ENCODE results near the gene RBMS2. TPM values are rescaled to one million over a fixed set of nuclear protein-coding genes. Genes with fewer than 3 reads are reported as not detected.

RBMS2 gene
- total RNA-seq, 2 experiments from 2014 or later: 3.8 to 4.3 TPM

DNA sequence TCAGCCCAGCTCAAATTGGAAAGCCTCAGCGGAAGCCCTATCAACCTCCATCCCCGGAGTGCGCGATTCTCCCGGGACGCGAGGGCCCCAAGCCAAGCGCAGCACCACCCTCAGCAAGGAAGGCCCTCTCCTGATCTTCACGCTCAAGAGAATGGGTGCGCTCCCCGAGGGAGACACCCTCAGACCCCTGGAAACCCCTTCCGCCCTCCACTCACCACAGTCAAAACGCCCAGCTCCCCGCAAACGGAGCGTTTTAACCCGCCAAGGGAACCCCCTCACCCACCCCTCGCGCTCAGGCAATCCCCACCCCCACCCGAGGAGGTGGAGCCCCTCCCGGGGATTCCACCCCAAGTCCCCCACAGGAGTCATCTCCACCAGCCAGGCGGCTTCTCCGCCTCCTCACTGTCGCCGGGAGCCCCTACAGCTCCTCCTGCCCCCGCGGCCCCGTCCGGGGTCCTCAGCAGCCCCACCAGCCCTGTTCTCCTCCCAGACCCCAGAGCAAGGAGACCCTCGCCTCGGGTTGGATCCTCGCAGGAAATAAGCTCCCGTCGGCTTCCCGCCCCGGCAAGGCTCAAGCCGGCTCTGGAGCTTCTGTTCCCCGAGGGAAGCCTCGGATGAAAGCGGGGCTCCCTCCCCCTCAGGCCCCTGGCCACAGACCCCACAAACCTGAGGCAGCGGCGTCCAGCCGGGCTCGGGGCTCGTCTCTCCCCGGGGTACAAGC, 108.0 kb downstream of the RBMS2 start:
- Mint-ChIP-seq H3K4me3 (peak overlapping the region; percentile 92), H3K27me3 (no peaks in the 10 kb centered on the region), H3K27ac (peak overlapping the region; percentile 86), H3K9me3 (no peaks in the 10 kb centered on the region), H3K4me1 (peaks cover 70% of the 10 kb centered on the region), H3K36me3 (ENCODE audit: low read depth) (peaks cover 38% of the 10 kb centered on the region)
- ChIA-PET CTCF (interaction anchor here (0.8 to 2.3 kb wide), 12 partner anchors 9 to 610 kb away, joined by 3 to 11 read pairs (median 4); partner anchors contain the start of gene SMARCC2), POLR2A (interaction anchor here (0.7 to 3.5 kb wide), 23 partner anchors 8 to 525 kb away, joined by 3 to 71 read pairs (median 5); partner anchors contain the start of genes ATP5F1B, CNPY2, CS and NACA)
- DNase-seq: peak; percentile 41

DNA sequence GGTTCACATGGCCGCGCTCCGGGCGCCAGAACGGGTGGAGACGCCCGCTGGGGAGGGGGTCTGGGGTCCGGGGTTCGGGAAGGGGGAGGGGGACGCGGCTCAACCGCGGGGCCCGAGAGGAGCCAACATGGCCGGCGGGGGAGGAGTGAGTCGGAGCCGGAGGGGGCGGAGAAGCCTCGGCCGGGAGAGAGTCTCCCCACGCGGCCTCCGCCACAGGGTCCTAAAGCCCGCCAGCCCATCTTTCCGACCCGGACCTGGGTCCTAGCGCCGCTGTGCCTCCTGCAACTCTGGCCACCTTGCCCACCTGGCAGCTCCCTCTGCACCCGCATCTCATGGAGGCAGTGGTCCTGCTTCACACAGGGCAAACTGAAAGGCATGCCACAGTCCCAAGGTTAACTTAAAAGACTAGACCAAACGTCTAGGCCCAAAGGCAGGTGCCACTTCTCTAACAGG, 108.6 kb downstream of the RBMS2 start, which contains the start of gene BAZ2A:
BAZ2A (minus strand) TSS at position 147 of the 453 bp plus-strand sequence. CDS start 12,796 bp downstream, outside the sequence.
- DNase-seq: peak; percentile 91
- peak within 1 kb of the TSS; percentile 92 for H3K4me3 Mint-ChIP-seq
- ChIA-PET CTCF (interaction anchor here (0.8 to 2.3 kb wide), 4 partner anchors 9 to 609 kb away, joined by 4 to 11 read pairs (median 4); partner anchors contain the start of gene SMARCC2), POLR2A (interaction anchor here (1.0 to 3.5 kb wide), 13 partner anchors 8 to 448 kb away, joined by 3 to 71 read pairs (median 8); partner anchors contain the start of genes ATP5F1B, CNPY2, CS and NACA)
- H3K9me3 Mint-ChIP-seq: no peaks in the 10 kb centered on the region
- no peaks in the 10 kb centered on the region for H3K27me3 Mint-ChIP-seq
- H3K36me3 Mint-ChIP-seq (ENCODE audit: low read depth): peaks cover 39% of the 10 kb centered on the region
- peak within 1 kb of the TSS; percentile 86 for H3K27ac Mint-ChIP-seq
- peaks cover 69% of the 10 kb centered on the region for H3K4me1 Mint-ChIP-seq

DNA sequence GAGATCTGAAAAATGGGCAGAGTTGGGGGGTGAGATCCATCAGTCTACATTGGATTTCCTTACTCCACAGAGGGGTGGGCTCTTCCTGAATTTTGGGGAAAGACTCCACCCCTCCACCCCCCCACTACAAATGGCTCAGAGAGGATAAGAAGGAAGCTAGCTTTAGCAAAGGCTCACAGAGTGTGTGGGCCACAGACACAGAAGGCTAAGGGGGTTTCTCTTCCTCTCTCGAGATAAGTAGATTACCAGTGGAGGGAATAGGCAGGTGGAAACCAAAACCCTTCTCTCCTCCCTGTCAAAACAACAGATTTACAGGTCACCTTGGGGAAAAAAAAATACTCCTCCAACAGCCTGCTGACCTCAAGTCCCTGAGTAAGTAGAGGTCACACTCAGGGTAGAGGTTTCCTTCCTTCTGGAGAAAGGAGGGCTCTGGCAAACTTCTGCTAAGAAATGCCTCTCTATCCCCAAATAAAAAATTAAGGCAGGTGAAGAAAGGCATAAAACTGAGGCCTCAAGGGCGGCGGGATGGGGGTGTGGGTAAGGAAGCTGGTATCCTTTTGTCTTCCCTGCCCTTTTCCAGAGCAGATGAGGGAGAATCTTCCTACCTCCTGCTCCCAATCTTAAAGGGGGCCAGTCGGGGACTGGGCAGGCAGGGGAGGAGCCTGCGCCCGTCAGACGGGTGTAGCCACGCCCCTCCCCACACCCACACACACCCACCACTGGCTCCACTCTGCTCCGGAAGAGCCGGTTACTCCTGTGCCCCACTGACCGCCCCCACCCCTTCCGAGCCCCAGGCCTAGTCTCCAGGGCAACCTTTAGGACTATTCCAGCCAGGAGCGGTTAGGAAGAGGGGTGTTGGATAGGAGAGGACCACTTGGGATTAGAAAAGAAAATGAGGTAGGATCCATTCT, 110.4 kb downstream of the RBMS2 start:
- peak overlapping the region; percentile 48 for H3K27ac Mint-ChIP-seq
- H3K4me3 Mint-ChIP-seq: peak overlapping the region; percentile 48
- peak; percentile 67 for DNase-seq
- H3K36me3 Mint-ChIP-seq (ENCODE audit: low read depth): peaks cover 27% of the 10 kb centered on the region
- H3K9me3 Mint-ChIP-seq: no peaks in the 10 kb centered on the region
- H3K27me3 Mint-ChIP-seq: no peaks in the 10 kb centered on the region
- POLR2A ChIA-PET: interaction anchor here (1.2 kb wide), 2 partner anchors 52 to 93 kb away, joined by 3 to 6 read pairs; partner anchors contain the start of gene NACA
- peaks cover 63% of the 10 kb centered on the region for H3K4me1 Mint-ChIP-seq
- CTCF ChIA-PET: no interaction called here

DNA sequence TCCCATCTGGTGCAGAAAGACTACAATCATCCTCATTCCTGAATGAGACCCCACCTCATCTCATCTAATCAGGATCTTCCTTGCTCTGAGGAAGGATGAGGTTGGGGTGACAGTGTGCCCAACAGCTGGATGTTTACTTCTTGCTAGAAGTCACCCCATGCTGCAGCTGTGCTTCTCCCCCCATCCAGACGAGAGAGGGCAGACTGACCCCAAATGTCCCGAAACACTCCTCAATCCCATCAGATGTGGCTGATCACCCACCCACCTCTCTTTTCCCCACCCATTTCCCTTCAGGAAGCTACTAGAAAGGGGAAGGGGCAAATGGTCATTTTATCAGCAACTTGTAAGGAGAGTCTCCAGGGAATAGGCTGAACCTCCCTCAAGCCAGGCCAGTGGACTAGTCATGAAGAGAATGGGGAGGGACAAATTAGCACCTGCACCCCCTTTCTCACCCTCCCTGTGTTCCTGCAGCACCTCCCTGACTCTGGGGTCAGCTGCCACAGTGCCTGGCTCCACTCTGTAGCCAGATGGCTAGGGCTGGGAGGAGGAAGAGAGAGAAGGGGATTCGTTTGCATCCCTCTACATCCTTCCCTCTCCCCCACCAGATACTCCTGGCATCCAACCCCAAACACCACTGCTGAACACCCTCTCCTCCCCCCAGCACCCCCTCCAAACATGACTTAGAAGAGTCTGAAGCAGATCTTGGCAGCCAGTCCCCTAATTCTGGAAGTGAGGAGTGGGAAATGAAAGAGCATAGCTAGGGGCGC, 111.3 kb downstream of the RBMS2 start:
- Mint-ChIP-seq H3K36me3 (ENCODE audit: low read depth) (peaks cover 34% of the 10 kb centered on the region), H3K4me1 (peaks cover 68% of the 10 kb centered on the region), H3K9me3 (no peaks in the 10 kb centered on the region), H3K4me3 (peak overlapping the region; percentile 96), H3K27ac (peak overlapping the region; percentile 48), H3K27me3 (no peaks in the 10 kb centered on the region)
- ChIA-PET CTCF (interaction anchor here (0.7 kb wide), 1 partner anchor 49 kb away, joined by 3 read pairs; no protein-coding TSS in a partner anchor), POLR2A (interaction anchor here (1.7 to 5.5 kb wide), 2 partner anchors 13 to 151 kb away, joined by 3 to 103 read pairs; partner anchors contain the start of gene ATP5F1B)
- no peak for DNase-seq

DNA sequence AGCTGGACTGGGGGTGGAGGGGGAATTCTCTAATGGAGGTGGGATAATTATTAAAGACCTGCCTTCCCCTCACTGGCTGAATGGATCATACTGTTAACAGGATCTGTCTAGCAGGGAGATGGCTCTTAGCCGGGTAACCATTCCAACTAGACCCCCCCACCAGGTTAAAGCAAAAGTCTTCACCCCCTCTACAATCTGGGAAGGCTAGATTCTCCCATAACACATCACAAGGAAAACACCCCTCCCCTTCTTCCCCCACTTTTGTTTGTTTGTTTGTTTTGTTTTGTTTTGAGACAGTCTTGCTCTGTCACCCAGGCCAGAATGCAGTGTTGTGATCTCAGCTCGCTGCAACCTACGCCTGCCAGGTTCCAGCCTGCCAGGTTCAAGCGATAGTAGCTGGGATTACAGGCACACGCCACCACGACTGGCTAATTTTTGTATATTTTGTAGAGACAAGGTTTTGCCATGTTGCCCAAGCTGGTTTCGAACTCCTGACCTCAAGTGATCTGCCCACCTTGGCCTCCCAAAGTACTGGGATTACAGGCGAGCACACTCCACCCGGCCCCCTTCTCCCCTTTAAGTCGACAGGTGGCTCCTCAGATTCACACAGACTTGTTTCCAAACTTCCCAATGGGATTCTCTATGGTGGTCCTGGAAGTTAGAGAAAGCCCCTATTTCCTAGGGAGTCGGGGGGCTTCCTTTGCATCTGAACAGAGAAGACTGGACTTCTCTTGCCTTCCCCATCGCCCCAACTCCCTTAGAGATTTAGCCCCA, 112.0 kb downstream of the RBMS2 start:
- Mint-ChIP-seq H3K9me3 (no peaks in the 10 kb centered on the region), H3K4me1 (peaks cover 67% of the 10 kb centered on the region), H3K36me3 (ENCODE audit: low read depth) (peaks cover 36% of the 10 kb centered on the region), H3K4me3 (peak overlapping the region; percentile 96), H3K27ac (peak overlapping the region; percentile 66), H3K27me3 (no peaks in the 10 kb centered on the region)
- POLR2A ChIA-PET: interaction anchor here (1.1 to 5.5 kb wide), 4 partner anchors 12 to 152 kb away, joined by 3 to 103 read pairs (median 34); partner anchors contain the start of genes ATP5F1B and PTGES3
- no peak for DNase-seq
- CTCF ChIA-PET: interaction anchor here (0.7 to 3.9 kb wide), 5 partner anchors 9 to 52 kb away, joined by 3 to 80 read pairs (median 3); partner anchors contain the start of gene PTGES3

DNA sequence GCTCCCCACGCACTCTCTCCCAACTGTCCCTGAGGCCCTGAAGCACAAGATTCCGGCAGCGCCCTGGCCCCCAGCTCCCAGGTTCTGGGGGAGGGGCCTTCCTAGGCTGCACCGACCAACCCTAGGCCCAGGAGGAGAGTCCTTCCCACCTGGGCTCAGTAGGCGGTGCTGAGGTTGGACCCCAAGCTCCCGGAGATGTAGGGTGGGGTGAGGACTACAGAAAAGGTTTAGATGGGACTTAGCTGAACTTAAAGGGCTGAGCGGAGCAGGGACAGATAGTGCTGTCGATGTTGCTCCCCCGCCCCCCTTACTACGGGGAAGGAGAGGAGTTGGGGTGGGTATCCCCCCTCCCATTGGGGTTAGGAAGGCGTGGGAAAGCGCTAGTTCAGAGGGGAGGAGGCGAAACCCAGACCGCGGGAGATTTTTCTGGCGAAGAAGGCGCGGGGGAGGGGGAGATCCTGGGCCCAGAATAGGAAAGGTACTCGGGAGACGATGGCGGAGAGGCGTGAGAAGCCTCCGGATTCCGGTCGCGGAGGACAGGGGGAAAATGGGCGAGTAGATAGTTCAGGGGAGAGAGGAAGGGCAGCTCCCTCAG, 112.7 kb downstream of the RBMS2 start:
- H3K27me3 Mint-ChIP-seq: no peaks in the 10 kb centered on the region
- H3K4me1 Mint-ChIP-seq: peaks cover 68% of the 10 kb centered on the region
- peaks cover 35% of the 10 kb centered on the region for H3K36me3 Mint-ChIP-seq (ENCODE audit: low read depth)
- H3K4me3 Mint-ChIP-seq: peak overlapping the region; percentile 96
- CTCF ChIA-PET: interaction anchor here (0.6 to 3.9 kb wide), 7 partner anchors 8 to 52 kb away, joined by 3 to 80 read pairs (median 18); partner anchors contain the start of genes ATP5F1B and PTGES3
- POLR2A ChIA-PET: interaction anchor here (1.1 to 5.5 kb wide), 9 partner anchors 12 to 595 kb away, joined by 3 to 103 read pairs (median 6); partner anchors contain the start of genes ATP5F1B, PTGES3, SHMT2 and STAT6
- H3K27ac Mint-ChIP-seq: peak overlapping the region; percentile 66
- no peak for DNase-seq
- H3K9me3 Mint-ChIP-seq: no peaks in the 10 kb centered on the region

DNA sequence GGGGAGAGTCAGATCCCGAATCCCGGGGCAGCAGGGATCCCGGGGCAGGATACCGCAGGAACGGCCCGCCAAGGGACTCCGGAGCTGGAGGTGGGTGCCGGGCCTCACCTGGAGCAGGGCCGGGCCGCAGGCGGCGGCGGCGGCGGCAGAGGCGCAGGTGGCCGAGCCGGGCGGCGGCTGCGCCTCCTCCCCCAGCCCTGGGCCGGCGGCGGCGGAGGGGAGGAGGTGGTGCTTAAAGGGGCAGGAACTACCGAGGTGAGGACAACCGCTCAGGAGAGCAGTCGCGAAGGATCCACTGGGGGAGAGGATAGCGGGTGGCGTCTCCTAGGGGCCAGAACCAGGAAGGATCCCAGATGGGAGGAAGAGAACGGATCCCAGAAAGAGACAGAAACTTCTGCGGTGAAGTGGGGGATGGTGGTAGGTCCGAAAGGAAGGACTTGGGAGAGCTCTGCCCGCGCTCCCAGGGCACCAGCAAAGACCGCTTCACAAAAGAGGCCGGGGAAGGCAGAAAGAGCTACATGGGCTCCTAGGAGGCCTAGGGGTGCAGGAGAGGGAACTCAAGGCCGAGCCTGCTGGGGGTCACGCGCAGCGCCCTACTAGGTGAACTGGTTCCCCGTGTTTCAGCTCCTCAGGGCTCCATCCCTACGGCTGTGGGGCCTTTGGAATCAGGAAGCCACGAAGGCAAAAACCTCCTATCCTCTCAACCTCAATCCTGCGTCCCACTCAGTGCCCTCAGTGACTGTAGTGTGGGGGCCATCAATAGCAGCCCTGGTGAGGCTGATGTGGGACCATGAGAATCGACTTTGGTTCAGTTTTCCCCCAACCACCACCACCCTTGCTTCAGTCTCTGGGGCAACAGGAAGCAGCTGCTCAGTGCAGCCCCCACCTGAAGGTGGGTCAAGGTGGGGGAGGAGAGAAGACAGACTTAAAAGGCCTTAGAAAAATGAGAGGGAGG, 113.5 kb downstream of the RBMS2 start:
- peak overlapping the region; percentile 96 for H3K4me3 Mint-ChIP-seq
- no peaks in the 10 kb centered on the region for H3K9me3 Mint-ChIP-seq
- peak; percentile 76 for DNase-seq
- H3K27ac Mint-ChIP-seq: peak overlapping the region; percentile 80
- ChIA-PET POLR2A (interaction anchor here (0.6 to 5.5 kb wide), 19 partner anchors 11 to 594 kb away, joined by 3 to 103 read pairs (median 6); partner anchors contain the start of genes ATP5F1B, NACA, PTGES3 and SHMT2), CTCF (interaction anchor here (0.6 to 3.9 kb wide), 16 partner anchors 8 to 367 kb away, joined by 3 to 80 read pairs (median 7); partner anchors contain the start of genes ATP5F1B and PTGES3)
- H3K4me1 Mint-ChIP-seq: peaks cover 73% of the 10 kb centered on the region
- no peaks in the 10 kb centered on the region for H3K27me3 Mint-ChIP-seq
- H3K36me3 Mint-ChIP-seq (ENCODE audit: low read depth): peaks cover 40% of the 10 kb centered on the region

DNA sequence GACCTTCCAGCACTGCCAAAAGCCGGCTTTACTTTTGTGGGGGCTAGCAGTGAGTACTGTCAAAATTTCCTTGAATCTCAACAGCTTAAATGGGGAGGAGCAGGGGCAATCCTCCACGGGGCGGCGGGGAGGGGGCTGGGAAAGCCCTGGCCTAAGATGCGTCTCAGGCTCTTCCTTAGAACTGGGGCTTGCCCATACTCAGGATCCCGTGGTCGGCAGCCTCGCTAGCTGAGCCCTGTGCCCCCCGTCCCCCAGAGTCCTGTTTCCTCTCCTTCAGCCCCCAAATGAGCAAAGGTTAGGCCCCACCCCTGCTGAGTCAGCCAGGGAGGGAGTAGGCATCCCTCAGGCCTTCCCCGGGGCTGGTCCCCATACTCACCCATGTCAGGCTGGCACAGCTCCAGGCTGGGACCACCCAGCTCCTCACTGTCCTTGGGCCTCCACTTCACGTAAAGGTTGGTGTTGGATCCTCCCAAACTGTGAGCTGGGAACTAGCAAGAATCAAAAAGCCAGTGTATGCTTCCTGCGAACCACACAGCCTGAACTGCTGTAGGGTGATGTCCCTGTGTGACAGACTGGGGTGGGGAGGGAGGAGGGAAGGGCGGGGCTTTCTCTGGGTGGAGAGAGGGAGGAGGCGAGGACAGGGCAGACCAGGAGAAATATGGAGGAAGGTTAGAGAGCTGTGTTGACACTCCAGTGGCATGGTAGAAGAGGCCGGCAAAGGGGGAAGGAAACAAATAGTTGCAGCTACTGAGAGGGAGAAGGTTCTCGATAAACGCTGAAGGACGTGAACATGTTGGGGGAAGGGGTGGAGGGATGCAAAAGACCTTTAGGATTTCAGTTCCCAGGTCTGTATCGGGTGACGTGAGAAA, 114.4 kb downstream of the RBMS2 start:
- Mint-ChIP-seq H3K27me3 (no peaks in the 10 kb centered on the region), H3K4me3 (peak overlapping the region; percentile 96), H3K36me3 (ENCODE audit: low read depth) (peaks cover 40% of the 10 kb centered on the region), H3K4me1 (peaks cover 67% of the 10 kb centered on the region), H3K9me3 (no peaks in the 10 kb centered on the region), H3K27ac (peak overlapping the region; percentile 80)
- ChIA-PET POLR2A (interaction anchor here (0.6 to 5.5 kb wide), 25 partner anchors 8 to 593 kb away, joined by 3 to 103 read pairs (median 5); partner anchors contain the start of genes ATP5F1B, MYL6, NACA and PRIM1), CTCF (interaction anchor here (0.6 to 3.9 kb wide), 43 partner anchors 10 to 818 kb away, joined by 3 to 80 read pairs (median 4); partner anchors contain the start of genes ATP5F1B, CNPY2, NACA and ORMDL2)
- DNase-seq: peak; percentile 88
